ENCODE data around the gene GREB1.

Gene GREB1

GRCh38 chr2:11563784-11564666, 30.2 kb downstream of the GREB1 start:
- DNase-seq: no peak

GRCh38 chr2:11564816-11565567, 31.1 kb downstream of the GREB1 start:
- no peak for DNase-seq

GRCh38 chr2:11566383-11566782, 32.5 kb downstream of the GREB1 start:
- DNase-seq: no peak

- peak; percentile 22 for DNase-seq
Observed at GRCh38 chr2:11567631-11568031, 33.8 kb downstream of the GREB1 start.

GRCh38 chr2:11568436-11568835, 34.6 kb downstream of the GREB1 start:
- no peak for DNase-seq

- no peak for DNase-seq
Observed at GRCh38 chr2:11569636-11570035, 35.8 kb downstream of the GREB1 start.

GRCh38 chr2:11571170-11571569, 37.3 kb downstream of the GREB1 start:
- no peak for DNase-seq

- no peak for DNase-seq
Observed at GRCh38 chr2:11572996-11573395, 39.2 kb downstream of the GREB1 start.

GRCh38 chr2:11573418-11574175, 39.8 kb downstream of the GREB1 start:
- no peak for DNase-seq

GRCh38 chr2:11574176-11575046, 40.6 kb downstream of the GREB1 start:
- DNase-seq: no peak

GRCh38 chr2:11576398-11576797, 42.6 kb downstream of the GREB1 start:
- no peak for DNase-seq

GRCh38 chr2:11577101-11577883, 43.4 kb downstream of the GREB1 start:
- DNase-seq: no peak

GRCh38 chr2:11578081-11578948, 44.5 kb downstream of the GREB1 start:
- DNase-seq: no peak

GRCh38 chr2:11578986-11579774, 45.3 kb downstream of the GREB1 start:
- DNase-seq: no peak

- DNase-seq: no peak
Observed at GRCh38 chr2:11579867-11580659, 46.2 kb downstream of the GREB1 start.

GRCh38 chr2:11580697-11581096, 46.9 kb downstream of the GREB1 start:
- no peak for DNase-seq

- no peak for DNase-seq
Observed at GRCh38 chr2:11581124-11581796, 47.4 kb downstream of the GREB1 start.
